GM12878 (cell line): ENCODE data around the gene HCK. TPM values are rescaled to one million over a fixed set of nuclear protein-coding genes. Genes with fewer than 3 reads are reported as not detected.

ENCODE experiments used
- ATAC-seq: fragments of 200-7000 bp; cut with Tn5 transposase; 3 replicates; pipeline ENCODE4 v1.9.1; 2020; ENCODE audit warnings: mild to moderate bottlenecking, moderate library complexity
- BruUV-seq: library from RNA; stranded (reverse); fragments of 400-500 nt; replicated peaks from 2 replicates; lab custom pipeline; 2021; lab: Mats Ljungman, UMichigan
- CTCF ChIA-PET: fragments of 300-600 bp; sonication (Branson Sonifier 250); formaldehyde crosslinking; extraction: SDS; loops from one replicate; lab custom pipeline; 2021; ENCODE audit warnings: inconsistent platforms; lab: Yijun Ruan, JAX
- POLR2A ChIA-PET: fragments of 350-600 bp; formaldehyde crosslinking; extraction: SDS; loops from one replicate; lab custom pipeline; 2021; ENCODE audit warnings: inconsistent platforms; lab: Charles Lee
- RAD21 ChIA-PET: fragments of 300-600 bp; sonication (Branson Sonifier 250); formaldehyde crosslinking; loops from one replicate; lab custom pipeline; 2023; ENCODE audit warnings: antibody characterized with exemption; ENCODE audit not compliant: unreplicated experiment; lab: Charles Lee
- SMC1A ChIA-PET: fragments of 300-600 bp; sonication (Branson Sonifier 250); formaldehyde crosslinking; loops from one replicate; lab custom pipeline; 2023; ENCODE audit not compliant: unreplicated experiment, uncharacterized antibody; lab: Charles Lee
- DNase-seq: peaks from one replicate; pipeline ENCODE4 v3.0.0-alpha.2; 2011; ENCODE audit warnings: low read depth, low spot score
- FAIRE-seq: peaks from 3 replicates; lab custom pipeline; 2011; peaks lifted over from hg19 to GRCh38; lab: Jason Lieb, UNC
- H2AFZ ChIP-seq: 2 replicates; pipeline ENCODE4 v1.6.0; 2011; ENCODE audit warnings: low read depth, low read length, control low read depth; ENCODE audit not compliant: control insufficient read depth
- H3K27ac ChIP-seq: 2 replicates; pipeline ENCODE4 v1.5.1; 2011; ENCODE audit warnings: control low read depth; ENCODE audit not compliant: control insufficient read depth, insufficient read depth
- H3K27me3 ChIP-seq, 2 experiments: replicated peaks in 1 of 2; 2 replicates each; pipeline versions ENCODE4 v1.6.0 to v1.6.1; 2011; ENCODE audit warnings: low read length in 1 of 2; ENCODE audit not compliant: control insufficient read depth in 2 of 2, insufficient read depth in 2 of 2
- H3K36me3 ChIP-seq, 2 experiments: 2 replicates each; pipeline ENCODE4 v1.5.1; 2011; ENCODE audit warnings: low read length in 1 of 2; ENCODE audit not compliant: control insufficient read depth in 2 of 2, insufficient read depth in 2 of 2
- H3K4me1 ChIP-seq: 2 replicates; pipeline ENCODE4 v1.6.1; 2011; ENCODE audit warnings: mild to moderate bottlenecking, low read length, moderate library complexity, mixed read lengths; ENCODE audit not compliant: control insufficient read depth, insufficient read depth
- H3K4me2 ChIP-seq: 2 replicates; pipeline ENCODE4 v1.6.0; 2011; ENCODE audit warnings: control low read depth; ENCODE audit not compliant: control insufficient read depth, insufficient read depth
- H3K4me3 ChIP-seq: fragments of 200-600 bp; sonication (generic); 2 replicates; pipeline ENCODE4 v1.5.1; 2016
- H3K79me2 ChIP-seq: 2 replicates; pipeline ENCODE4 v1.6.0; 2011; ENCODE audit warnings: low read length; ENCODE audit not compliant: control insufficient read depth, insufficient read depth
- H3K9ac ChIP-seq: 2 replicates; pipeline ENCODE4 v1.8.0; 2011; ENCODE audit warnings: low read length, control low read depth, mixed read lengths; ENCODE audit not compliant: control insufficient read depth, insufficient read depth
- H3K9me3 ChIP-seq: replicated peaks from 3 replicates; pipeline ENCODE4 v1.5.1; 2011; ENCODE audit warnings: mild to moderate bottlenecking, low read length; ENCODE audit not compliant: control insufficient read depth, insufficient read depth
- H4K20me1 ChIP-seq: 2 replicates; pipeline ENCODE4 v1.6.0; 2011; ENCODE audit not compliant: control insufficient read depth, insufficient read depth
- IKZF2 ChIP-seq, 2 experiments: fragments of 450-650 bp; IDR thresholded peaks; 2 replicates each; pipeline ENCODE4 v1.6.1; 2017; ENCODE audit warnings: mild to moderate bottlenecking in 2 of 2, moderate library complexity in 2 of 2
- MEF2A ChIP-seq: IDR thresholded peaks from 2 replicates; pipeline ENCODE4 v1.6.1; 2011; ENCODE audit warnings: low read depth, mild to moderate bottlenecking, low read length, moderate library complexity; ENCODE audit not compliant: insufficient read depth
- PAX5 ChIP-seq: IDR thresholded peaks from 2 replicates; pipeline ENCODE4 v1.6.1; 2011; ENCODE audit warnings: low read depth, low read length, borderline replicate concordance
- RB1 ChIP-seq: fragments of 450-650 bp; formaldehyde crosslinking; IDR thresholded peaks from 2 replicates; pipeline ENCODE4 v1.6.1; 2017; ENCODE audit warnings: mild to moderate bottlenecking, borderline replicate concordance
- RELA ChIP-seq: fragments of 450-650 bp; IDR thresholded peaks from 2 replicates; pipeline ENCODE4 v1.8.0; 2014; ENCODE audit warnings: borderline replicate concordance; ENCODE audit not compliant: partially characterized antibody
- SMC3 ChIP-seq: IDR thresholded peaks from 2 replicates; pipeline ENCODE4 v1.6.1; 2011; ENCODE audit warnings: low read length, improper control_type of control experiment, borderline replicate concordance
- SP1 ChIP-seq: IDR thresholded peaks from one replicate; pipeline ENCODE4 v1.6.1; 2011; ENCODE audit warnings: low read depth, low read length
- SUPT20H ChIP-seq: IDR thresholded peaks from 2 replicates; pipeline ENCODE4 v1.6.1; 2011; ENCODE audit warnings: low read depth, mild to moderate bottlenecking, low read length, moderate library complexity, borderline replicate concordance; ENCODE audit not compliant: control insufficient read depth
- YBX1 ChIP-seq: fragments of 450-650 bp; IDR thresholded peaks from 2 replicates; pipeline ENCODE4 v1.6.1; 2016; ENCODE audit warnings: antibody characterized with exemption
- WGBS: methylation state at CpG from one replicate; pipeline ENCODE4 v1.1.6; 2016; ENCODE audit warnings: low lambda C conversion rate; ENCODE audit not compliant: insufficient replicate concordance, insufficient coverage; ENCODE audit errors: missing lambda C conversion rate; 5-methylcytosine and 5-hydroxymethylcytosine counted together
- in situ Hi-C: fragments of 300-500 bp; cut with MboI; formaldehyde crosslinking; loops from 9 replicates; pipeline ENCODE4 v1.14.3; 2018; ENCODE audit warnings: mixed read lengths
- intact Hi-C: fragments of 100-400 bp; cut with micrococcal nuclease; formaldehyde crosslinking; loops from one replicate; pipeline ENCODE4 v1.14.2; 2022; ENCODE audit not compliant: unreplicated experiment
- polyA plus RNA-seq, 11 experiments: library from polyadenylated mRNA; depleted of rRNA in 4 of 11; unstranded in 6 of 11; stranded (reverse) in 5 of 11; fragments of >200 nt; fragmentation: Nextera tagmentation in 4 of 11; fragmentation: Illumina TruSeq in 1 of 11; extraction: Ambion mirVana in 4 of 11; extraction: Trizol in 1 of 11; gene quantifications; 1 replicate in 1 of 11; 2 replicates in 10 of 11; pipeline versions ENCODE4 v1.2.1 to v1.2.3, GENCODE V29; 2011 to 2016; ENCODE audit warnings: inconsistent platforms in 2 of 11, missing spikeins in 2 of 11, low read depth in 1 of 11
- total RNA-seq, 4 experiments: library from RNA; depleted of rRNA in 3 of 4; stranded (reverse); fragments of >200 nt in 3 of 4; fragmentation: Illumina TruSeq in 1 of 4; extraction: Trizol in 1 of 4; gene quantifications; 2 replicates each; pipeline versions ENCODE4 v1.2.1 to v1.2.3, GENCODE V29; 2013 to 2021
- TF ChIP-seq, protein P1 (sequence below): fragments of 450-650 bp; IDR thresholded peaks from 2 replicates; pipeline ENCODE4 v1.6.1; 2017; ENCODE audit warnings: mild to moderate bottlenecking
- TF ChIP-seq, protein P2 (sequence below): IDR thresholded peaks from 2 replicates; pipeline ENCODE4 v1.6.1; 2011; ENCODE audit warnings: low read depth, low read length, improper control_type of control experiment, borderline replicate concordance
- TF ChIP-seq, protein P3 (sequence below): fragments of 150-350 bp; IDR thresholded peaks from 2 replicates; pipeline ENCODE4 v1.6.1; 2014; ENCODE audit warnings: mild to moderate bottlenecking, low read depth, low read length
- TF ChIP-seq, protein P4 (sequence below): fragments of 450-650 bp; IDR thresholded peaks from 2 replicates; pipeline ENCODE4 v1.6.1; 2014; ENCODE audit warnings: mild to moderate bottlenecking
- TF ChIP-seq, protein P5 (sequence below): fragments of 450-650 bp; formaldehyde crosslinking; IDR thresholded peaks from 2 replicates; pipeline ENCODE4 v1.5.0; 2022; ENCODE audit warnings: mild to moderate bottlenecking, missing genetic modification characterization

The HCK gene
- total and polyA plus RNA-seq, 10 of the 15 experiments (the other 5 are each of a cell fraction or from before 2014, with no cell fraction given) = 1.3 to 30.3 (median 18.5) TPM

DNA sequence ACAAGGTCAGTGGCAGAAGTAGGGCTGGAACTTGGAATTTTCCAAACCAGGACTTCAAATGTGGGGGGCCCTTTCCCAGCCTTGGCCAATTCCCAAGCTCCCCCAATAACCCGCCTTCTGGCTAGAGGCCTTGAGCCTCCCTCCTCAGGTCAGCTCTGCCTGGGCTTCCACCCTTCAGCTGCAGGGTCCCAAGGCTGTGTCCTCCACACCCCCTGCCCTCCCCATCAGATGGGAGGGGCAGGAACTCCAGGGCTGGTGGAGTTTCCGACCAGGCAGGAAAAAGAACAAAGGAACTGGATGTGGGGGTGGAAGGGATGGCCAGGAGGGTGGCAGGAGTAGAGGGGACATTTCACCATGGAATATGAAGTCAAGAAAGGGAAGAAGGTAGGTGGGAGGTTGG, 41.9 kb upstream of the HCK start, which contains the start of gene CCM2L:
Gene CCM2L, plus strand, starts transcription at position 338 of the 400 bp plus-strand sequence. Its CDS starts 17 bp downstream, at position 355.
- DNase-seq (no peak), ATAC-seq (no peak), FAIRE-seq (no peak)
- Histone ChIP-seq H4K20me1 (no peaks in the 10 kb centered on the region), H2AFZ (no peak within 1 kb of the TSS), H3K79me2 (no peaks in the 10 kb centered on the region), H3K9me3 (no peaks in the 10 kb centered on the region), H3K27ac (no peak within 1 kb of the TSS), H3K4me1 (no peaks in the 10 kb centered on the region), H3K27me3 (peaks cover 0 to 1% of the 10 kb centered on the region in 2 experiments; a peak in 2 of 4 replicates), H3K4me2 (no peak within 1 kb of the TSS), H3K9ac (no peak within 1 kb of the TSS), H3K36me3 (no peaks in the 10 kb centered on the region), H3K4me3 (no peak within 1 kb of the TSS)
- ChIA-PET CTCF (no interaction called here), SMC1A (no interaction called here), POLR2A (no interaction called here), RAD21 (no interaction called here)
- intact Hi-C loops (no loop called here), in situ Hi-C loops (no loop called here)
- 18% methylated on average over 1 of the region's 2 CpGs for WGBS
- no TSS peak for BruUV-seq
- TF ChIP-seq, protein P1, sequence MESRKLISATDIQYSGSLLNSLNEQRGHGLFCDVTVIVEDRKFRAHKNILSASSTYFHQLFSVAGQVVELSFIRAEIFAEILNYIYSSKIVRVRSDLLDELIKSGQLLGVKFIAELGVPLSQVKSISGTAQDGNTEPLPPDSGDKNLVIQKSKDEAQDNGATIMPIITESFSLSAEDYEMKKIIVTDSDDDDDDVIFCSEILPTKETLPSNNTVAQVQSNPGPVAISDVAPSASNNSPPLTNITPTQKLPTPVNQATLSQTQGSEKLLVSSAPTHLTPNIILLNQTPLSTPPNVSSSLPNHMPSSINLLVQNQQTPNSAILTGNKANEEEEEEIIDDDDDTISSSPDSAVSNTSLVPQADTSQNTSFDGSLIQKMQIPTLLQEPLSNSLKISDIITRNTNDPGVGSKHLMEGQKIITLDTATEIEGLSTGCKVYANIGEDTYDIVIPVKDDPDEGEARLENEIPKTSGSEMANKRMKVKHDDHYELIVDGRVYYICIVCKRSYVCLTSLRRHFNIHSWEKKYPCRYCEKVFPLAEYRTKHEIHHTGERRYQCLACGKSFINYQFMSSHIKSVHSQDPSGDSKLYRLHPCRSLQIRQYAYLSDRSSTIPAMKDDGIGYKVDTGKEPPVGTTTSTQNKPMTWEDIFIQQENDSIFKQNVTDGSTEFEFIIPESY = no peak
- TF ChIP-seq, protein P2, sequence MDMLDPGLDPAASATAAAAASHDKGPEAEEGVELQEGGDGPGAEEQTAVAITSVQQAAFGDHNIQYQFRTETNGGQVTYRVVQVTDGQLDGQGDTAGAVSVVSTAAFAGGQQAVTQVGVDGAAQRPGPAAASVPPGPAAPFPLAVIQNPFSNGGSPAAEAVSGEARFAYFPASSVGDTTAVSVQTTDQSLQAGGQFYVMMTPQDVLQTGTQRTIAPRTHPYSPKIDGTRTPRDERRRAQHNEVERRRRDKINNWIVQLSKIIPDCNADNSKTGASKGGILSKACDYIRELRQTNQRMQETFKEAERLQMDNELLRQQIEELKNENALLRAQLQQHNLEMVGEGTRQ = no peak
- TF ChIP-seq, protein P3, sequence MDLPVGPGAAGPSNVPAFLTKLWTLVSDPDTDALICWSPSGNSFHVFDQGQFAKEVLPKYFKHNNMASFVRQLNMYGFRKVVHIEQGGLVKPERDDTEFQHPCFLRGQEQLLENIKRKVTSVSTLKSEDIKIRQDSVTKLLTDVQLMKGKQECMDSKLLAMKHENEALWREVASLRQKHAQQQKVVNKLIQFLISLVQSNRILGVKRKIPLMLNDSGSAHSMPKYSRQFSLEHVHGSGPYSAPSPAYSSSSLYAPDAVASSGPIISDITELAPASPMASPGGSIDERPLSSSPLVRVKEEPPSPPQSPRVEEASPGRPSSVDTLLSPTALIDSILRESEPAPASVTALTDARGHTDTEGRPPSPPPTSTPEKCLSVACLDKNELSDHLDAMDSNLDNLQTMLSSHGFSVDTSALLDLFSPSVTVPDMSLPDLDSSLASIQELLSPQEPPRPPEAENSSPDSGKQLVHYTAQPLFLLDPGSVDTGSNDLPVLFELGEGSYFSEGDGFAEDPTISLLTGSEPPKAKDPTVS = no peak
- TF ChIP-seq MEF2A (no peak), RB1 (no peak), IKZF2 (IDR thresholded peaks at IDR 0.05) (no peak), SMC3 (no peak), SUPT20H (no peak), PAX5 (no peak), YBX1 (no peak), SP1 (no peak), RELA (no peak)
- TF ChIP-seq, protein P4, sequence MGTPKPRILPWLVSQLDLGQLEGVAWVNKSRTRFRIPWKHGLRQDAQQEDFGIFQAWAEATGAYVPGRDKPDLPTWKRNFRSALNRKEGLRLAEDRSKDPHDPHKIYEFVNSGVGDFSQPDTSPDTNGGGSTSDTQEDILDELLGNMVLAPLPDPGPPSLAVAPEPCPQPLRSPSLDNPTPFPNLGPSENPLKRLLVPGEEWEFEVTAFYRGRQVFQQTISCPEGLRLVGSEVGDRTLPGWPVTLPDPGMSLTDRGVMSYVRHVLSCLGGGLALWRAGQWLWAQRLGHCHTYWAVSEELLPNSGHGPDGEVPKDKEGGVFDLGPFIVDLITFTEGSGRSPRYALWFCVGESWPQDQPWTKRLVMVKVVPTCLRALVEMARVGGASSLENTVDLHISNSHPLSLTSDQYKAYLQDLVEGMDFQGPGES = no peak
- TF ChIP-seq, protein P5, sequence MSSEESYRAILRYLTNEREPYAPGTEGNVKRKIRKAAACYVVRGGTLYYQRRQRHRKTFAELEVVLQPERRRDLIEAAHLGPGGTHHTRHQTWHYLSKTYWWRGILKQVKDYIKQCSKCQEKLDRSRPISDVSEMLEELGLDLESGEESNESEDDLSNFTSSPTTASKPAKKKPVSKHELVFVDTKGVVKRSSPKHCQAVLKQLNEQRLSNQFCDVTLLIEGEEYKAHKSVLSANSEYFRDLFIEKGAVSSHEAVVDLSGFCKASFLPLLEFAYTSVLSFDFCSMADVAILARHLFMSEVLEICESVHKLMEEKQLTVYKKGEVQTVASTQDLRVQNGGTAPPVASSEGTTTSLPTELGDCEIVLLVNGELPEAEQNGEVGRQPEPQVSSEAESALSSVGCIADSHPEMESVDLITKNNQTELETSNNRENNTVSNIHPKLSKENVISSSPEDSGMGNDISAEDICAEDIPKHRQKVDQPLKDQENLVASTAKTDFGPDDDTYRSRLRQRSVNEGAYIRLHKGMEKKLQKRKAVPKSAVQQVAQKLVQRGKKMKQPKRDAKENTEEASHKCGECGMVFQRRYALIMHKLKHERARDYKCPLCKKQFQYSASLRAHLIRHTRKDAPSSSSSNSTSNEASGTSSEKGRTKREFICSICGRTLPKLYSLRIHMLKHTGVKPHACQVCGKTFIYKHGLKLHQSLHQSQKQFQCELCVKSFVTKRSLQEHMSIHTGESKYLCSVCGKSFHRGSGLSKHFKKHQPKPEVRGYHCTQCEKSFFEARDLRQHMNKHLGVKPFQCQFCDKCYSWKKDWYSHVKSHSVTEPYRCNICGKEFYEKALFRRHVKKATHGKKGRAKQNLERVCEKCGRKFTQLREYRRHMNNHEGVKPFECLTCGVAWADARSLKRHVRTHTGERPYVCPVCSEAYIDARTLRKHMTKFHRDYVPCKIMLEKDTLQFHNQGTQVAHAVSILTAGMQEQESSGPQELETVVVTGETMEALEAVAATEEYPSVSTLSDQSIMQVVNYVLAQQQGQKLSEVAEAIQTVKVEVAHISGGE = no peak
